Activated naive CD4-positive, alpha-beta T cell treated with anti-CD3 and anti-CD28 coated beads, Interleukin-2, amount 50 U/mL, for 16 hours (primary cell): ENCODE data around the gene CD244.

Experiments
- DNase-seq: peaks from one replicate; pipeline ENCODE4 v3.0.0-alpha.2; 2020

CD244 gene

GRCh38 chr1:160844447-160845232 is 18.0 kb downstream of the CD244 start:
- no peak for DNase-seq

DNA sequence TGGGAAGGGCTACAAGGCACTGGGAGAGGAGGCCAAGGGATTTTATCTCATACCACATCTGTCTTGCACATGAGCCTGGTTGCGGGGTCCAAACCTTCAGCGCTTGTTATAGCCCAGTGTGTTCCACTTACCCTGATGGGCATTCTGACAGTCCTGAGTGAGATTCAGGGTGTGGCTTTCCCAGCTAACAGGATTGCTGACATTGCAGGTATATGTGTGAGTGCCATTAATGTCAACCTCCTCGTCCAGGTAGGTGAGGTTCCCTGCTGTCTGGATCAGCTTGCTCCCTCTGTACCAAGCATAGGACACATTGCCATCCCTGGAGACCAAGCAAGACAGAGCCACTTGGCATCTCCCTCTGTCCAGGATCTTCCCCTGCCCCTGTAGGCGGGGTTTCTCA is 21.6 kb downstream of the CD244 start:
- no peak for DNase-seq

DNA sequence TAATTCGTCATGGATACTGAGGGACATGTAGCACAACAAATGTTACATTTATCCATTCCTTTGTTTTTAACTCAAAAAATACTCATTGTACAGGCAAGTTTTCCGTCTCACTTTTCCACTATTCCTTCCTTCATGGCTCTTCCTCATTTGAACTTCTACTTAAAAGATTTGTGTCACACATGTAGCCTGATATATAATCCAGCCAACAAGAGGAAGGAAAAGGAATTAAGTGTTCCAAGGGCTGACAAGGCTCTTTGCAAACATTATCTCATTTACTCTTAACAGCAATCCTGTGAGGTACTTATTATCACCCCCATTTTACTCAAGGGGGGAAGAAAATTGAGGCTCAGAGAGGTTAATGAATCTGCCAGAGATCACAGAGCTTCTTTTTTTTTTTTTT is 22.9 kb downstream of the CD244 start:
- no peak for DNase-seq

GRCh38 chr1:160838888-160839287 is 23.8 kb downstream of the CD244 start:
- DNase-seq, result no peak

DNA sequence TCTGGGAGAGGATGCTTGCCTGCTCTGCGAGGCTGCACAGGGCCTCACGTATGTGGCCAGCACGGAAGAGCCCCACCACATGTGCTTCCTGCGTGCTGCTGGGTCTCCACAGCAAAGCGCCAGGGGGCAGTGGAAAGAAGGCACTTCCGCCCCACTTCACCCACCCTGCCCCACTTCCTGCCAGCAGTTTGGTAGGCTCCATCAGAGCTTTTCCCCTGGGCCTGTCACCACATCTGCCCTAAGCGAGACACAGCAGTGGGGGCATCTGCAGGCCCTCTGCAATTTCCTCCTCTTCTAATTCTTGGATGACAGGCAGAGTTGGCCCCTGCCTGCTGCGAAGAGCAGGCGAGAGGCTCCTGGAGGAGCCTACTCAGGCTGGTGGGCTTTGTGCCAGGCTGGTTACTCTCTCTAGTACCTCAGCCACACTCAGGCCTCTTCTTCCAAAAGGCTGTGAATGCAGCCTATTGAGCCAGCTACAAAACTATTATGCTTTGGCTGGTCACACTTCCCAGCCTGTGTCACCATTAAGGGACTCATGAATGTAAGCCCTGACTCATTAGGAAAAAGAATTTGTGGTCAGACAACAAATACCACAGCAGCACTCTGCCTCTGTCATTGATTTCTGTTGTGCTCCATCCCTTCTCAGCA is 25.0 kb downstream of the CD244 start:
- DNase-seq, result peak; percentile 75

GRCh38 chr1:160836981-160837557 is 25.6 kb downstream of the CD244 start:
- no peak for DNase-seq

DNA sequence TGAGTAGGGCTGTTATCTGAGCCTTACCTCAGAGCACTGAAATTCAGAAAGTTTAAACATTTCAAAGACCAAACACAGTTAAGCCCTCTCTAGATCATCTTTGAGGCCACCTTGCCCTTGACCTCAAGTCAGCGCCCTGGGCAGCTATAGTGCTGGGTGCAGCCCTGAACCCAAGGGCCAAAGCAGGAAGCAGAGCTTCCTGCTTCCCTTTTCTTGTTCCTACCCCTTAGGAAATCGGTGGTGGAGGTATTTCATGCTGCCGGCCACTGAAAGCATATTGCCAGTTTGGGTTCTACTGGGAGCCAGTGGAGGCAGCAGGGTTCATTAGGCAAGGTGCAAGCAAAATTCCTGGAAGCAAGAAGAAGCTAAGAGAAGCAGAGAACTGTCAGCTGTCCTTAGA is 26.1 kb downstream of the CD244 start:
- no peak for DNase-seq

DNA sequence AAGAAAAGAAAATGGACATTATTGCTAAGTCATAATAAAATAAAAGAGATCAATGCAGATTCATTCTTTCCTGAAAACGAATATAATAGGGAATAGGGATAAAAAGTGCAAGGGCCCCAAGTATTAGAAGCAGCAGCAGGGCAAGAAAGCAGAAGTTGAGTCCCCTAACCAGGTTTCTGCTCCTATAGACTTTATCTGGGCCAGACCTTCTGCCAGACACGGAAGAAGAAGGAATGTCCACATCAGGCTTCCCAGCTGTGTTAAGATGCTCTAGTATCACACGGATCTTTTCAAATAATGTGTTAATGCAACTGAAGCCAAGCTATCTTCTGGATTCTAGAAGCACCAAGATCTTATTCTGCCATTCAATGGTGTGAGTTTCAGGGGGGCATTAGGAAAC is 26.9 kb downstream of the CD244 start:
- no peak for DNase-seq

- DNase-seq, result peak; percentile 38
Measured at GRCh38 chr1:160834945-160835565, 27.6 kb downstream of the CD244 start.

DNA sequence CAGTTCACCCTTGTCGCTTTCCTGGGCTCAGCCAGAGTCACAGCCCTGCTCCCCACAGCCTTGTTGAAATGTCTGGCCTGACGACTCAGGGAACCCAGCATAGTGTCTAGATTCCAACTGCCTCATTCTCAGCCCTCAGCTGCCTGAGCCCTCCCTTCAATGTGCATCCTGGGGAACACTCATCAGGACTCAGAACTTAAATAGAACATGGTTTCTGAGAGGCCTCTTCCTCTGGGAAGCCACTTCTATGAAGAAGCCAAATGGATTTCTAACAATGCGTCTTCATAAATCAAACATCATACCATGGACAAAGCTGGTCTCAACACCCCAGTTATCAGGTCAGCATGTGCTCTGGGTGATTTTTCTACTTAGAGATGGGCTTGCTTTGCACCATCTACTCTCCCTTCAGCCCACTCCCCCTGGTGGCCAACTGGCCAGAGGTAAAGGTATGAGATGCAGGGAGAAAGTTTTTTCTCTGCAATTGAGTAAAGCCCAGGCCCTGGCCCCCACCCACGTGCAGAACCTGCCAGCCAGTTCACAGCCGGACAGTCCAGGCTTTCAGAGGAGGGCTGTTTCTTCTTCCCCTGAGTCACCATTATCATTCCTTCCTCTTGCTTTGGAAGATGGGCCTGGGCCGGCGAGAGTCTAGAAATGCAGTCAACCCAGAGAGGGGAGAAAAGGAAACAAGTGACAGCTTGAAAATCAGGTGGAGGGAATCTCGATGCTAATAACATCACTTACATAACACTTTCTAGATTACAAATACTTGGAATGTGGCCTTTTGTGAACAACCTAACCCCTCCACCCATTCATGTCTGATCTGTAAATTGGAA is 32.1 kb downstream of the CD244 start:
- DNase-seq, result peak; percentile 82

DNA sequence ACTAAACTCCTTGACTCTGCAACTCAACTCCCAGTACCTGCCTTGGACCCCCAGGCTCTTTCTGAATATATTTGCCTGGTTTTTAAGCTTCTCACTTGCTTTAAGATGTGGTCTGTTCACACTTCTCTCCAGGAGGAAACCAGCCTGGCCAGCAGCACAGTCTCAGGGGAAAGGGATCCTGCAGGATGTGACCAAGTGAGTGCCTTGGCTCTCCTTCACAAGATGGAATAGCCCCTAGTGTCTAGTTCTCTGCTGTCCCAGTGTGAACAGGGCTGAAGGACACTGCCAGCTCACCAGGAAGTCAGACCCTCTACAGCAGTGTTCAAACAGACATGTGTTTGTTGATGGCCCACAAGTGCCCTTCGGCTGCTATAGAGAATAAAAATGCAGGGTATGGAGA is 32.9 kb downstream of the CD244 start:
- no peak for DNase-seq

DNA sequence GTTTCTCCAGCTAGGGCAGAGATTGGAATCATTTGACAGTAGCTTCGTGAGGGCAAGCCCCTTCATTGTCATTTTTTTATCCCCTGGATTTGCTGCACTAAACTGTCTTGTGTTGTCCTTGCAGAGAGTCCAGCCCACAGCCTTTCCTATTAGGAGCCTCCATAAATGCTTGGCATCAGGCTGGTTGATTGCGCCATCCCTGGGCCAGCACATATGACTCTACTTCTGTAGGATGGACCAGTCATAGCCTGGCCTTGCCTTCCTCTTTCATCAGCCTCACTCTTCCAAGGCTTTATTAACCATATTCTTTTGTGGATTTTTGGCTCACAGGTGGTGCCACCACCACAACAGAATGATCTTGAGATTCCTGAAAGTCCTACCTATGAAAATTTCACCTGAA is 35.3 kb downstream of the CD244 start:
- no peak for DNase-seq

GRCh38 chr1:160826546-160826945 is 36.1 kb downstream of the CD244 start:
- DNase-seq, result no peak

DNA sequence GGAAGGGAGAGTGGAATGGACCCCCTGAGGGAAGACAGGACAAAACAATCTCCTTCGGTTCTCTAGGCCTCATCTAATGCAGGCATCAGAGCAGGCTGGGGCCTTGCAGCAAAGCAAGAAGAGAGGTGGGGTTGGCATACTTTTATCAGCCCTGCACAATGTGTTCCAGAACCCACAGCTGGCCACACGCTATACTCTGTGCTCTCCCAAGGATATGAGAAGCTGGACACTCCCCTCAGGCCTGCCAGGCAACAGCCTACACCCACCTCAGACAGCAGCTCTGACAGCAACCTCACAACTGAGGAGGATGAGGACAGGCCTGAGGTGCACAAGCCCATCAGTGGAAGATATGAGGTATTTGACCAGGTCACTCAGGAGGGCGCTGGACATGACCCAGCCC is 39.4 kb downstream of the CD244 start:
- no peak for DNase-seq

DNA sequence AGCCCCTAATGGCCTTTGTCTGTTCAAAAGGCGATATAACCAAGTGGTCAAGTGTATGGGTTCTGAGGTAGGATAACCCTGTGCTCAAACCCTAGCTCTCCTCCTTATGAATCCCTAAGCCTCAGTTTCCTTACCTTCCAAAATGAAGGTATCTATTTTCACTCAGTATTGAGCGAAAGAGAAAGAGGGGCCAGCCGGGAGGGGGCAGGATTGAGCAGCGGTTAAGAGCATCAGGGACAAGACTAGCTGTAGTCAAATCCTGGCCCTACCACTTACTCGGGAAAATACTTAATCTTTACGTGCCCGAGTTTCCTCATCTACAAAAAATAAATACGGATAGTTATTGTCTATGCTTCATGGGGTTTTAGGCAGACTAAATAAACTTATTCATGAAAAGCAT is 41.1 kb downstream of the CD244 start:
- no peak for DNase-seq

DNA sequence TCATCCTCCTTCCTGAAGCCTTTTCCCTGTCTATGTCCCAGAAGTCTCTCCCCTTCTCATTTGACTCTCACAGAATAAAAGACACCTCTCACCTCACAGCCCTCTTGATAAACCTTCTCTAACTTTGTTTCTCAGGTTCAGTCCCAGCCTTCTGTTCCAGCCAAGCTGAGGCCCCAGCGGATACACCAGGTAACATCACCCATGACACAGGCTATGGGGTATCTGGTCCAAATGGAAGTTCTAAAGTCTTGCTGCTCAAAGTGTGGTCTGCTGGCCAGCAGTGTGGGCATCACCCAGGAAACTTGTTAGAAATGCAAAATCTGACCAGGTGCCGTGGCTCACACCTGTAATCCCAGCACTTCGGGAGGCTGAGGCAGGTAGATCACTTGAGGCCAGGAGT is 43.5 kb downstream of the CD244 start:
- DNase-seq, result no peak

- DNase-seq, result no peak
Measured at GRCh38 chr1:160818207-160818937, 44.3 kb downstream of the CD244 start.

- no peak for DNase-seq
Measured at GRCh38 chr1:160814856-160815255, 47.8 kb downstream of the CD244 start.

DNA sequence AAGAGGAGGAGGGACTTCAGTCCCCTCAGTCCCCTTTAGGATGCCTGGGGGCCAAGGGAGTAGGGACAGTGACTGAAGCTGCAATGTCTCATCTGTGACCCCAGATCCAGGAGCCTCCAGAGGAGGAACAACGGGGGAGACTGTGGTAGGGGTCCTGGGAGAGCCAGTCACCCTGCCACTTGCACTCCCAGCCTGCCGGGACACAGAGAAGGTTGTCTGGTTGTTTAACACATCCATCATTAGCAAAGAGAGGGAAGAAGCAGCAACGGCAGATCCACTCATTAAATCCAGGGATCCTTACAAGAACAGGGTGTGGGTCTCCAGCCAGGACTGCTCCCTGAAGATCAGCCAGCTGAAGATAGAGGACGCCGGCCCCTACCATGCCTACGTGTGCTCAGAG is 48.4 kb downstream of the CD244 start:
- DNase-seq, result no peak

DNA sequence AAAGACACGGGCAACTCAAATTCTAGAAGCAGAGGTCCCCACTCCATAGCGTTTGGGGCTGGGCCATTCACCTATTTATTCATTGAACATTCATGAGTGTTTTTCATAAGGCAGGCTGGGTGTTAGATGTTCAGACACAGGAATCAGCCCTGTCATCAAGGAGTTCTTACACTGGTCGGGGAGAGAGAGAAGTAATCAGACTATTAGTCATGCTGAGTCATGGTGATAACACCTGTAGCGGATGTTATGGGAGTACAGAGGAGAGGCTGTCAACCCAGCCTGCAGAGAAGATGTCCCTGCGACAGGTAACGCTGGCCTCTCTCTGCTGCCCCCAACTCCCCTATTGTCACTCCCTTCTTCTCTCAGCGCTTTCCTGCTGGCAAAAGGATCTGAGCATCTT is 49.5 kb downstream of the CD244 start:
- DNase-seq, result no peak

DNA sequence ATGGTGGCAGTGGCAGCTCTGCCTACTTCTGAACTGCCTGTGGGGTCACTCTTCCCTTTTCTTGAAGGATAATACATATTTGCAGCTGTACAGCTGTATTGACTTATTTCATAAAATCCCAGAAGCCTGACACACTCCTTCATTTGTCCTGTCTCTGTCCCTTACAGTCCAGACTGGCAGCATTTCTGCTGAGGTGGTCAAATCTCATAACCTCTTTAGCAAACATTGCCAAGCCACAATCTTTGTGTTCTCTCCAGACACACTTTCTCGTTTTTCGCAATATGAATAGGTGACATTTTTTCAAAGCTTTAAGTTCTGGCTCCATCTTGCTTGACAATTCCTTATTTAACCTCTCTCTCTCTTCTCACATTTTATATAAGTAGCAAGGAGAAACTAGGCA is 51.5 kb downstream of the CD244 start:
- no peak for DNase-seq

- no peak for DNase-seq
Measured at GRCh38 chr1:160810486-160810885, 52.2 kb downstream of the CD244 start.
